Mammary epithelial cell (primary cell): Measurements from ENCODE around the gene CLMP.

Experiments
- EZH2 ChIP-seq: IDR thresholded peaks from 2 replicates; pipeline ENCODE4 v1.6.1; 2012; ENCODE audit warnings: low read length, inconsistent platforms, borderline replicate concordance
- TF ChIP-seq, protein P1 (sequence below), 2 donors: IDR thresholded peaks in 1 of 2; conservative IDR thresholded peaks in 1 of 2; 2 replicates each; pipeline ENCODE4 v1.5.1; 2011 to 2012; ENCODE audit warnings: inconsistent platforms in 2 of 2, low read length in 2 of 2, mild to moderate bottlenecking in 2 of 2, control low read depth in 1 of 2, low read depth in 1 of 2; ENCODE audit not compliant: insufficient read depth in 1 of 2; ENCODE audit errors: extremely low read depth in 1 of 2

DNA sequence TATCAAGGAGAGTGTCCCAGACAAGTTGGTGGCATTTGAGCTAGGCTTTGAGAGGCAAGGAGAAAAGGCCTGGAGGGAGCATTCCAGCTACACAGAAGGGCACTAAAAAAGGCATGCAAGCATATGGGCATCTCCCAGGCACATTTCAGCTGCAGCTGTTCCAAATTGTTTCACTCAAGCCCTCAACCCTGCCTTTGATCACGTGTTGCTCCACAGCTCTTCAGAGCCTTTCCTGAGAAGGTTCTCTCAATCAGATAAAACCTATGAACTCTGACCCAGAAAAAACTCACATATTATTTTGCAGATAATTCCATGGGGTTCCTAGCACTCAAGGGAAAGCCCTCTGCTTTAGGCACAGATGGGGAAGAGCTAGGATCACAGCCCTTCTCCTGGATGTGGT is 108.7 kb downstream of the CLMP start:
- TF ChIP-seq, protein P1, sequence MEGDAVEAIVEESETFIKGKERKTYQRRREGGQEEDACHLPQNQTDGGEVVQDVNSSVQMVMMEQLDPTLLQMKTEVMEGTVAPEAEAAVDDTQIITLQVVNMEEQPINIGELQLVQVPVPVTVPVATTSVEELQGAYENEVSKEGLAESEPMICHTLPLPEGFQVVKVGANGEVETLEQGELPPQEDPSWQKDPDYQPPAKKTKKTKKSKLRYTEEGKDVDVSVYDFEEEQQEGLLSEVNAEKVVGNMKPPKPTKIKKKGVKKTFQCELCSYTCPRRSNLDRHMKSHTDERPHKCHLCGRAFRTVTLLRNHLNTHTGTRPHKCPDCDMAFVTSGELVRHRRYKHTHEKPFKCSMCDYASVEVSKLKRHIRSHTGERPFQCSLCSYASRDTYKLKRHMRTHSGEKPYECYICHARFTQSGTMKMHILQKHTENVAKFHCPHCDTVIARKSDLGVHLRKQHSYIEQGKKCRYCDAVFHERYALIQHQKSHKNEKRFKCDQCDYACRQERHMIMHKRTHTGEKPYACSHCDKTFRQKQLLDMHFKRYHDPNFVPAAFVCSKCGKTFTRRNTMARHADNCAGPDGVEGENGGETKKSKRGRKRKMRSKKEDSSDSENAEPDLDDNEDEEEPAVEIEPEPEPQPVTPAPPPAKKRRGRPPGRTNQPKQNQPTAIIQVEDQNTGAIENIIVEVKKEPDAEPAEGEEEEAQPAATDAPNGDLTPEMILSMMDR (conservative IDR thresholded peaks at IDR 0.05 in 1 of 2, IDR thresholded peaks at IDR 0.05 in 1 of 2; ENCODE audit: extremely low read depth in 1 of 2, insufficient read depth in 1 of 2, low read depth in 1 of 2, low read length in 2 of 2), result no peak
- TF ChIP-seq EZH2, result no peak
